Measurements from ENCODE around the gene KRT36. TPM values are rescaled to one million over a fixed set of nuclear protein-coding genes. Genes with fewer than 3 reads are reported as not detected.
A peak's percentile ranks its signal among the peaks of the same experiment; 100 is the strongest.

The KRT36 gene
- total RNA-seq, 4 donors from 2014 or later, result 0.38 TPM; not detected in 3

- Histone ChIP-seq H3K27ac (peak overlapping the region; percentile 81 to 92 (median 85)), H3K9me3 (no peaks in the 10 kb centered on the region), H3K36me3 (peaks cover 0 to 13% (median 3%) of the 10 kb centered on the region in 3 donors), H3K4me3 (peak overlapping the region in 3 of 4 donors; percentile 1 to 36 (median 33)), H3K27me3 (peaks cover 0 to 3% (median 0%) of the 10 kb centered on the region in 4 donors), H3K4me1 (peaks cover 28 to 91% (median 35%) of the 10 kb centered on the region in 3 donors)
- TF ChIP-seq CTCF (IDR thresholded peaks at IDR 0.05) (peak in 1 of 6 experiments; percentile 16), POLR2A (IDR thresholded peaks at IDR 0.05) (no peak)
- intact Hi-C loops (cut with DNase I), result no loop called here
- 52 to 73% methylated on average over 6 of the region's 7 CpGs for WGBS, 2 donors
- DNase-seq, result no peak
These were observed 20.7 kb upstream of the KRT36 start for GRCh38 chr17:41510251-41511065.

GRCh38 chr17:41507315-41507880 is 17.7 kb upstream of the KRT36 start:
- peak overlapping the region in 1 of 4 donors; percentile 54 for H3K4me3 ChIP-seq
- 13 to 52% methylated on average over 7 to 8 of the region's 10 CpGs for WGBS, 2 donors
- peaks cover 25 to 100% (median 39%) of the 10 kb centered on the region in 3 donors for H3K4me1 ChIP-seq
- DNase-seq, result no peak
- intact Hi-C loops (cut with DNase I), result no loop called here
- no peaks in the 10 kb centered on the region for H3K9me3 ChIP-seq
- H3K27me3 ChIP-seq, result peaks cover 0 to 3% (median 0%) of the 10 kb centered on the region in 4 donors
- peak overlapping the region; percentile 76 to 92 (median 88) for H3K27ac ChIP-seq
- H3K36me3 ChIP-seq, result peaks cover 0 to 28% (median 0%) of the 10 kb centered on the region in 3 donors
- TF ChIP-seq CTCF (IDR thresholded peaks at IDR 0.05), result no peak
- TF ChIP-seq POLR2A (IDR thresholded peaks at IDR 0.05), result no peak

- peaks cover 0 to under 1% (median 0%) of the 10 kb centered on the region in 4 donors for H3K27me3 ChIP-seq
- peak overlapping the region in 3 of 4 donors; percentile 52 to 56 (median 54) for H3K4me3 ChIP-seq
- peaks cover 19 to 94% (median 39%) of the 10 kb centered on the region in 3 donors for H3K4me1 ChIP-seq
- H3K9me3 ChIP-seq, result no peaks in the 10 kb centered on the region
- no peak for TF ChIP-seq POLR2A (IDR thresholded peaks at IDR 0.05)
- no peak for TF ChIP-seq CTCF (IDR thresholded peaks at IDR 0.05)
- DNase-seq, result no peak
- intact Hi-C loops (cut with DNase I), result no loop called here
- WGBS, 2 donors, result 55 to 60% methylated on average over 13 to 14 of the region's 14 CpGs
- H3K36me3 ChIP-seq, result peaks cover 0 to 41% (median 0%) of the 10 kb centered on the region in 3 donors
- peak overlapping the region; percentile 76 to 92 (median 88) for H3K27ac ChIP-seq
These were observed 16.4 kb upstream of the KRT36 start for GRCh38 chr17:41505809-41506767.

- peaks cover 11 to 94% (median 32%) of the 10 kb centered on the region in 3 donors for H3K4me1 ChIP-seq
- intact Hi-C loops (cut with DNase I), result no loop called here
- no peaks in the 10 kb centered on the region for H3K9me3 ChIP-seq
- H3K36me3 ChIP-seq, result peaks cover 0 to 42% (median 0%) of the 10 kb centered on the region in 3 donors
- 46 to 50% methylated on average over 3 of the region's 17 CpGs for WGBS, 2 donors
- TF ChIP-seq POLR2A (IDR thresholded peaks at IDR 0.05), result peak in 3 of 4 donors; percentile 36 to 80 (median 52)
- TF ChIP-seq CTCF (IDR thresholded peaks at IDR 0.05), result no peak
- H3K27me3 ChIP-seq, result no peaks in the 10 kb centered on the region
- no peak for DNase-seq
- peak within 1 kb of the TSS; percentile 76 to 92 (median 88) for H3K27ac ChIP-seq
- H3K4me3 ChIP-seq, result peak within 1 kb of the TSS; percentile 45 to 56 (median 53)
These were observed 15.5 kb upstream of the KRT36 start, which contains the start of gene KRT13 for GRCh38 chr17:41505007-41505808. Gene KRT13, minus strand, starts transcription at chr17:41505612. Its CDS starts 62 bp downstream, at chr17:41505550.
